ENCODE measurements around the gene BABAM2.

The BABAM2 gene

DNA sequence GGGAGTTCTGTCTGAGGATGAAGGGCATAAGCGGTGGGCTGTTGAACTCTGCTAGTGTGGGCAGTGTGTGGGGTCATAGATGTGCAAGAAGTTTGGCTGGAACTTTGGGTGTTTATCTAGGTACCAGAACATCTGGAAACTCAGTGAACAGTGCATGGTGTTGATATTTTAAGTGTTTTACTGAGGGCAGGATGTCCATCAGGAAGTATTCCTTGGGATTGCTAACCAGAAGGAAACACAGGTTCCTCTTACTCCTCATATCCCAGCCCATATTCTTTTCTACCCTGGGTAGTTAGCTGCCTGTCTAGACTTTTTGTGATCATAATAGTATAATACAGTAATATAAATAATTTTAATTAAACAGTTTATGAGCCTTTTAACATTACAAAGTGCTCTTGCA lies 15.5 kb downstream of the BABAM2 start:
- in situ Hi-C loops (cut with HindIII; ENCODE audit: low sequenced_read_pairs) = no loop called here

GRCh38 chr2:27907547-27907946 lies 17.0 kb downstream of the BABAM2 start:
- in situ Hi-C loops (cut with HindIII; ENCODE audit: low sequenced_read_pairs) = no loop called here

DNA sequence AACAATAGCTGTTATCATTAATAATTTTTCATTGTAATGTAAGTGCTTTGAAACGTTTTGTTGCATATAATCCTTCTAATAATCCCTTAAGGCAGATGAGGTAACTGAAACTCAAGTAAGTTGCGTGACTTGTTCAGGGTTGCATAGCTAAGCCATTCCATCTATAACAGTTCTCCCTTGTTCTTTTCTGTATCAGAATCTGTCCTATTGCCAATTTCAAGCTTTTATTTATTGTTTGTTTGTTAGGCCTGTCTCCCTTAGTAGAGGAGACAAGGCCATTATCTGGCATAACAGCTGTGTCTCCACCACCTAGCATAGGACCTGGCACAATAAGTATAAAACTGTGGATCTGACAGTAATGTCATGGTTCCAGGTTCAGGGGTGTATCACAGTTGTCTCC lies 19.4 kb downstream of the BABAM2 start:
- in situ Hi-C loops (cut with HindIII; ENCODE audit: low sequenced_read_pairs) = no loop called here

DNA sequence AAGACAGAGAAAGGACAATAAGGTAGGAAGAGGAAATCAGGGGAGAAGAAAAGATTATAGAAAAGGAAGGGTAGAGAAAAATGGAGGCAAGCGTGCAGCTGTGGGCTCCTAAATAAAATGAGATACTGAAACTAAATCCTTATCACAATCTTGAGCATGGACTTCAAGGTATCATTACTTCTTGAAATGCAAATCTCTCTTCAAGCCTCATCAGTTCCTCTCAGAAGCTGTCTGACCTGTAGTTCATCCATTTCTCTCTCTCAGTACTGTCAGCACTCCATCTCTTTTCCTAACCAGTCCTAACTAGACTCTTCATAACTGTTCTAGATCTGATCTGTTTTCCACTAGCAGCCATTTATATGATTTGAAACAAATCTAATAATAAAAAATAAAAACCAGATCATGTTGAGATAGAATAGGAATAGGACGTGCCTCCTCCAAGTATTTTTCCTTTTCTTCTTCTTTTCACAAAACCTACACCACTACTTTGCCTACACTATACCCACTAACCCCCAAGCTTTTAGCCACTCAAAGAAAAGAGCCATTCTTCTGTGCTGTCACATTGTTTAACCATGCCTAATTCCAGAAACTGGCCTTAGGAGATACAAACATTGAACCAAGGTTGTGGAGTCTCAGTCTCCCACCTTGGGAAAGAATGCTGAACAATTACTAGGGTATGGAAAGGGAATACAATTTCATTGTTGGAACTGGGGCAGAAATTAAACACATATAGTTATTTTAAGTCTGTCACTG lies 21.1 kb downstream of the BABAM2 start:
- in situ Hi-C loops (cut with HindIII; ENCODE audit: low sequenced_read_pairs) = no loop called here

DNA sequence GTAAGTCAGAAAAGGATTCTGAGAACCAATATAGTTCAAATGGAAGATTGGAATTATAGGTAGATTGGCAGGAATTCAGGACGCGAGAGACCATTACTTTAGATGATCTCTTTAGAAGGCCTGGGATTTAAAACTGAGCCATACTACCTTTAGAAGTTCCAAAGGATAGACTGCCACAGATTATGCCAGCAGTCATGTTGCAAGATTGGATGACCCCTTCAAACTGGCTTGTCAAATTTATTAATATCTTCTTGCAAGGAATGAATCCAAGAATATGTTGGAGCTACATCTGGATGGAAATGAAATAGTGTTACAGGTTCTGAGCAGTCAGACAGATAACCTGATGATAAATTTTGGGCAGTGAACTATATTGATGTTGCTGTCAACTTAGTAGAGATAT lies 22.0 kb downstream of the BABAM2 start:
- in situ Hi-C loops (cut with HindIII; ENCODE audit: low sequenced_read_pairs) = no loop called here

GRCh38 chr2:27914041-27914804 lies 23.7 kb downstream of the BABAM2 start:
- in situ Hi-C loops (cut with HindIII; ENCODE audit: low sequenced_read_pairs) = no loop called here

- in situ Hi-C loops (cut with HindIII; ENCODE audit: low sequenced_read_pairs) = no loop called here
Measured at GRCh38 chr2:27914805-27915175, 24.3 kb downstream of the BABAM2 start.

DNA sequence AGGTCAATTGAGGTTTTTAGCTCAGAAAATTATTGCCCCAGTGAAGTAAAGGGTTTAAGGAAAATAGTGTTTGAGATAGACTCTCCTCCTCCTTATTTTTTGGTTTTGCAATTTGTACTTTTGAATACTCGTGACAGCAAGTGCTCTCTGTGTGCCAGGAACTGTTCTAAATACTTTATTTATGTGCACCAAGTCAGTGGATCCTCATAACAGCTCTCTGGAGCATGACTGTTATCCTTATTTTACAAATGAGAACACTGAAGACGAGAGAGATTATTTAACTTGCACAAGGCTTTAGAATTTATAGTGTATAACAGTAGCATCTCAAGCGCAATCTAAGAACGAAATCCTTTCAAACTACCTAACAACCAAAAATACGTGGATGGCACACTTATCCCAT lies 24.7 kb downstream of the BABAM2 start:
- in situ Hi-C loops (cut with HindIII; ENCODE audit: low sequenced_read_pairs) = no loop called here

GRCh38 chr2:27915874-27916273 lies 25.3 kb downstream of the BABAM2 start:
- in situ Hi-C loops (cut with HindIII; ENCODE audit: low sequenced_read_pairs) = no loop called here

DNA sequence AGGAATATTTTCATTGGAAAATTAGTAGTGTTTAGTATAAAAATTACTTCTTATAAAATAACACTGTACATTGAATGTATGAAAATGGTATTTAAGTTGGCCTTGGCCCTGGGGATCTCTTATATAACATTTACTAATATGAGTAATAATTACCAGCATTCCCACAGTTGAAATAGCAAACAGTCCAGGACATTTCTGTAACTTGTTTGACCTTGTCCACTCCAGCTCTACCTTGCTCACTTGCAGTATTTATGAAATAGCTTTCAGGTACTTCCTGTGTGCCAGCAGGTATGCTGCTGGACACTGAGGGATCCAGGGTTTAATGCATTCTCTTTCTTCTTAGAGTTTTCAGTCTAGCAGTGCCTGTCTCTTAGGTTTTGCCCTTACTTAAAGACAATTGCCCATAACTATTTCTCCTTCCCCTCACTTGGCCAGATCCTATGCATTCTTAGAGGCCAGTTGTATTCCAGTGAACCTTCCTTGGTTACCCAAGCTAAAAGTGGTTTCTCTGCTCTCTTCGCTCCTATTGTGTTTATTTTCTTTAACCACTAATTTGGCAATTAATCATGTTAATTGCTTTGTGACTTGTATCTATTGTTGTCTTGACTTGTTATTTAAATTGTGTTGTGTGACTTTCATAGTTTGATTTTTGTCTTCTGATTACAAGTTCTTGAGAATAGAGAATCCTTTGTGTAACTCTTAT lies 25.9 kb downstream of the BABAM2 start:
- in situ Hi-C loops (cut with HindIII; ENCODE audit: low sequenced_read_pairs) = no loop called here

- in situ Hi-C loops (cut with HindIII; ENCODE audit: low sequenced_read_pairs) = no loop called here
Measured at GRCh38 chr2:27920148-27920885, 29.8 kb downstream of the BABAM2 start.

GRCh38 chr2:27921424-27921823 lies 30.9 kb downstream of the BABAM2 start:
- in situ Hi-C loops (cut with HindIII; ENCODE audit: low sequenced_read_pairs) = no loop called here

DNA sequence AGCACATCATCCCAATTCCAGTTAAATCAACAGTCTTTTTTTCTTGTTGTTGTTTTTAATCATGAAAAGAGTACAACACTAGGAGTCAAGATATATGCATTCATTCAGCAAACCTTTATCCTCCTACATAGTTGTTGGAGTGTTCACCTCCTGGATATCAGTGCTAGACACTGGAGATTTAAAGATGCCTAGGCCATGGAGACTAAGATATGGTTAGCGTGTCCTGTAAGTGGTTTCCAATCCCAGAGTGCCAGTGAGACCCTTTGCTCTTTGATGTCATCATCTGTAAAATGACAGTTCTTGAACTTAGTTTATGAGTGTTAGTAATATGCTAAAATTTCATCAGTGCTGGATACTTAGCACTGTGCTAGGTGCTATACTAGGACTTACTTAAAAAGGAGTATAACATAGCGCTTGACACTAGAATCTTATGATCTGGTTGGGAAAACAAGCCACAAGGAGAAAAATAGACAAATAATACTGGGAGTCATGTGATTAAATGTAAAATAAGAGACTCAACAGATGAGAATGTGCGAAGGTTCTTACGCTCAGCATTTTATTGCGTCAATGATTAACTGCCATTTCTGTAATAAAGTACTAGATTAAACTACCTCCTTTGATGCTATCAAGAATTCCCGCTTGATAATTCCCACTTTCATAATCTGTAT lies 31.5 kb downstream of the BABAM2 start:
- in situ Hi-C loops (cut with HindIII; ENCODE audit: low sequenced_read_pairs) = no loop called here

GRCh38 chr2:27922842-27923241 lies 32.3 kb downstream of the BABAM2 start:
- in situ Hi-C loops (cut with HindIII; ENCODE audit: low sequenced_read_pairs) = no loop called here

DNA sequence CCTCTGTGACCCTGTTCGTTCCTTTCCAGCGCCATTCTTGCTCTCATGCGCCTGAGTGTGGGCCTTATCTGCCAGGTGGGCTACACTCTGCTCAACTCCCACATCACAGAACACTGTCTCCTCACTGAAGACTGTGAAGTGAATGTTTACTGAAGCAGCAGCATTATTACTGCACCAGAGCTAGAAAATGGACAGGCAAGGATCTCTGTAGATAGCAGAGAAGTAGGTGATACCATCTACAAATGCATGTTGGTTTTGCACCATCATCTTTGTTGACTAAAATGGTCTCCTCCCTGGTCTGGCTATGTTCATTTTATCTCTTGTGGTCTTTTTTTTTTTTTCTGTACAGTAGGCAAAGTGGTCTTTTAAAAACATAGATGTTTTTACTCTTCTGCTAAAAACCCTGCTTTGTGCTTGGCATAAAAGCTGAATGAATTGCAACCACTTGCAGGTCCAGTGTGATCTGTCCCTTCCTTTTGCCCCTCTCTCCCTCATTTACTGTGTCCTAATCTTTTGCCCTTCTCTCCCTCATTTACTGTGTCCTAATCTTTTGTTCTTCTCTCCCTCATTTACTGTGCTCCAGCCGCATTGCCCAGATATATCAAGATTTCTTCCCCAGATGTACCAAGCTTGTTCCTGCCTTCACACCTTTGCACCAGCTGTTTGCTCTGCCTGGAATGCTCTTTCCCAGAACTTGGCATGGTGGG lies 35.4 kb downstream of the BABAM2 start:
- in situ Hi-C loops (cut with HindIII; ENCODE audit: low sequenced_read_pairs) = no loop called here

DNA sequence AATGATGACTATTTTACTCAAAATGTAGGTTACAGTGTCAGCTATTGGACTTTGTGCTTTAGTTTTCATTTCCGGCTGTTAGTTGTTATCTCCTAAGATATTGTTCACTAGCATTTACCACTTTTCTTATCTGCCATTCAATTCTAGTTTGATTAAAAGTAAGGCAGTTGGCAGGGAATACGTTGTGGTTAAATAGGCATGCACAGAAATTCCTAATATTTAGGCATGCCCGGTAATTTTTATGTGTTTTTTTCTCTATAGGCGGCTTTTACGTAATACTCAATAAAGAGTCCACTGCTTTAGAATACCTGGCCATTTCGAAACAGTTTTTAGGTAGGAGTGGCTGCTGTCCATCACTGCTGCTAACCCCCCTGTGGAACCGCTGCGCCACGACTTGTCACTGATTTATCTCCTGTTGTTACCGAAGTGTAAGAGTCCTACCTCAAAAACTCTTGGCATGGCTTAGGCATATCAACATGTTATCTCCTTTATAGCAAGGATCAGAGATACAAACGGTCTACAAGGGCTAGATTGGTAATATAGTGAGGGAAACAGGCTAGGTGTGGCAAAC lies 39.5 kb downstream of the BABAM2 start:
- in situ Hi-C loops (cut with HindIII; ENCODE audit: low sequenced_read_pairs) = no loop called here

DNA sequence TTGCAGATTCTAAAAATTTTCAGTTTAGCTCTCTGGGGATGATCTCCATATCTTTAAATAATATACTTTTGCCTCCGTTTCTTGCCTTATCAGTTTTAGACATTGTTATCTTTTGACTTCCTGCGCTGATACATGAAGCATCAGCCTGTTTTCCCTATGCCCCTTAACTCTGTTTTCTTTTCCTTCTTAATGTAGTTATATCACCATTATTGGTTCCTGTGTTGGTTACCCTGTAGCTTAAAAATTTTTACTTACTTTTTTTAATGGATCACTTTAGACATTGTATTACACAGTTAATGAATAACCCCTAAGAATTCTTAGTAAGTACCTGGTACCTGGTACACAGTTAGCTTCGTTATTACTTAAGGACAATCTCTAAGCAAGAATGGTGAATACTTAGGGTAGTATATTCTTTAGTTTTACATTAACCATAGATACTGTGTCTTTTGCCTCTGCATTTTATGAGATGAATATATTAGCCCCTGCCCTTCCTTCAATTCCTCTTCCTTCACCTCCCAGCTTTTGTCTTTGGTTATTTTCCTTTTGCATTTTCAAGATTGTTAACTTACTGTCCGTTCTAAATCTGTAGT lies 40.9 kb downstream of the BABAM2 start:
- in situ Hi-C loops (cut with HindIII; ENCODE audit: low sequenced_read_pairs) = no loop called here

GRCh38 chr2:27932396-27932795 lies 41.9 kb downstream of the BABAM2 start:
- in situ Hi-C loops (cut with HindIII; ENCODE audit: low sequenced_read_pairs) = no loop called here

GRCh38 chr2:27935026-27935425 lies 44.5 kb downstream of the BABAM2 start:
- in situ Hi-C loops (cut with HindIII; ENCODE audit: low sequenced_read_pairs) = no loop called here
